Measurements from ENCODE around the gene HES6.

The HES6 gene

DNA sequence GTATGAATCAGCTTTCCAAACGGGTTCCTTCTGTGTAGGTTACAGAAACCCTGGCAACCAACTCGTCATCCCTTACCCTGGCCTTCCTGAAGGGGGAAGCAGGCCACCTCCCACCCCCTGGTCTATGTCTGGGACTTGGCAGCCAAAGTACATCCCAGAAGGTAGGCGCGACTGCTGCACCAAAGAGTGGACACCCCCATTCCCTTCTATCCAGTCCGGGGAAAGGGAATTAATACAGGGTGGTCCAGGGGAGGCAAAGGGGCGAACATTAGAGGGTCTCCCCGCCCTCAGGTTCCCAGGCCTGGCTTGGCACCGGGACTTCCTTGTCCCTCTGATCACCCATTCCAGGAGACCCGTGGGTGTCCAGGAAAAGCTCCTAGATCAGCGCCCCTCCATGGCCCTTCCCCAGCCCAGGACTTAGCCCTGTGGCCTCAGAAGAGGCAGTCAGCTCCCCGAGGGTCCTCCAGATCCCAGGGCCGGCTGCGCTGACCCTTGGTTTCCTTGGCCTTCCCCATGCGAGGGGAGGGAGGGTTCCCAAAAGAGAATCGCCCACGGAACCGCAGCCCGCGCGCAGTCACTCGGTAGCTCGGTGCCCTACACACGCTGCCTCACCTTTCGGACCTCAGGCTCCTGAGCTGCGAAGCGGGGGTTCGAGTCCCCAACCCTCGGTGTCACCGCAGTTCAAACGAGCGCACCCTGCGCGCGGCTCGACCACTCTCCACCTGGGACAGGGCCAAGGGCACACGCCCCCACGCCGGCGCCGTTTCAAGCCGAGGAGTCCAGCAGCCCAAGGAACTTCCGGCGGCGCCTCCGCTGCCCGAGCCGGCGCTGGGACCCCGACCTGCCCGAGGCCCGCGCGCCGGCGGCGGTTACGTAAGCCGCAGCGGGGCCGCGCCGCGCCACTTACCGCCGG is 48.2 kb upstream of the HES6 start, which contains the start of gene PER2:
Gene PER2 (minus strand): TSS at position 874 of the 913 bp plus-strand sequence. CDS start 10,674 bp downstream, outside the sequence.
- H3K9ac ChIP-seq (ENCODE audit: low read length), result peak within 1 kb of the TSS; percentile 80
- H4K20me1 ChIP-seq (ENCODE audit: low read depth, low read length), result peaks cover 7% of the 10 kb centered on the region; the same call in 1 of the 2 replicates
- H3K27me3 ChIP-seq (ENCODE audit: low read length), result no peaks in the 10 kb centered on the region
- H3K36me3 ChIP-seq (ENCODE audit: low read length), result no peaks in the 10 kb centered on the region
- H3K4me2 ChIP-seq (ENCODE audit: low read depth, low read length, poor library complexity, severe bottlenecking), result peak within 1 kb of the TSS; percentile 78
- H2AFZ ChIP-seq (ENCODE audit: low read depth, low read length, severe bottlenecking), result peak within 1 kb of the TSS; percentile 94
- H3K79me2 ChIP-seq (ENCODE audit: insufficient read depth, low read length), result peaks cover 53% of the 10 kb centered on the region
- peaks cover 13% of the 10 kb centered on the region; the same call in 1 of the 2 replicates for H3F3A ChIP-seq (ENCODE audit: insufficient read depth)
- no peaks in the 10 kb centered on the region for H3K9me2 ChIP-seq (replicated peaks; ENCODE audit: insufficient read depth, low read length)
- no peaks in the 10 kb centered on the region for H3K9me3 ChIP-seq (ENCODE audit: insufficient read depth, low read length)
- H3K27ac ChIP-seq (ENCODE audit: low read depth, low read length), result peak within 1 kb of the TSS; percentile 69
- no peak for TF ChIP-seq EZH2phosphoT487 (conservative IDR thresholded peaks at IDR 0.05; ENCODE audit: low read length)
- TF ChIP-seq, protein P1, sequence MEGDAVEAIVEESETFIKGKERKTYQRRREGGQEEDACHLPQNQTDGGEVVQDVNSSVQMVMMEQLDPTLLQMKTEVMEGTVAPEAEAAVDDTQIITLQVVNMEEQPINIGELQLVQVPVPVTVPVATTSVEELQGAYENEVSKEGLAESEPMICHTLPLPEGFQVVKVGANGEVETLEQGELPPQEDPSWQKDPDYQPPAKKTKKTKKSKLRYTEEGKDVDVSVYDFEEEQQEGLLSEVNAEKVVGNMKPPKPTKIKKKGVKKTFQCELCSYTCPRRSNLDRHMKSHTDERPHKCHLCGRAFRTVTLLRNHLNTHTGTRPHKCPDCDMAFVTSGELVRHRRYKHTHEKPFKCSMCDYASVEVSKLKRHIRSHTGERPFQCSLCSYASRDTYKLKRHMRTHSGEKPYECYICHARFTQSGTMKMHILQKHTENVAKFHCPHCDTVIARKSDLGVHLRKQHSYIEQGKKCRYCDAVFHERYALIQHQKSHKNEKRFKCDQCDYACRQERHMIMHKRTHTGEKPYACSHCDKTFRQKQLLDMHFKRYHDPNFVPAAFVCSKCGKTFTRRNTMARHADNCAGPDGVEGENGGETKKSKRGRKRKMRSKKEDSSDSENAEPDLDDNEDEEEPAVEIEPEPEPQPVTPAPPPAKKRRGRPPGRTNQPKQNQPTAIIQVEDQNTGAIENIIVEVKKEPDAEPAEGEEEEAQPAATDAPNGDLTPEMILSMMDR (IDR thresholded peaks at IDR 0.05; ENCODE audit: insufficient read depth, low read length, poor library complexity, severe bottlenecking), result no peak
- peak within 1 kb of the TSS; percentile 90 for H3K4me3 ChIP-seq (ENCODE audit: insufficient read depth, low read length, poor library complexity, severe bottlenecking)

DNA sequence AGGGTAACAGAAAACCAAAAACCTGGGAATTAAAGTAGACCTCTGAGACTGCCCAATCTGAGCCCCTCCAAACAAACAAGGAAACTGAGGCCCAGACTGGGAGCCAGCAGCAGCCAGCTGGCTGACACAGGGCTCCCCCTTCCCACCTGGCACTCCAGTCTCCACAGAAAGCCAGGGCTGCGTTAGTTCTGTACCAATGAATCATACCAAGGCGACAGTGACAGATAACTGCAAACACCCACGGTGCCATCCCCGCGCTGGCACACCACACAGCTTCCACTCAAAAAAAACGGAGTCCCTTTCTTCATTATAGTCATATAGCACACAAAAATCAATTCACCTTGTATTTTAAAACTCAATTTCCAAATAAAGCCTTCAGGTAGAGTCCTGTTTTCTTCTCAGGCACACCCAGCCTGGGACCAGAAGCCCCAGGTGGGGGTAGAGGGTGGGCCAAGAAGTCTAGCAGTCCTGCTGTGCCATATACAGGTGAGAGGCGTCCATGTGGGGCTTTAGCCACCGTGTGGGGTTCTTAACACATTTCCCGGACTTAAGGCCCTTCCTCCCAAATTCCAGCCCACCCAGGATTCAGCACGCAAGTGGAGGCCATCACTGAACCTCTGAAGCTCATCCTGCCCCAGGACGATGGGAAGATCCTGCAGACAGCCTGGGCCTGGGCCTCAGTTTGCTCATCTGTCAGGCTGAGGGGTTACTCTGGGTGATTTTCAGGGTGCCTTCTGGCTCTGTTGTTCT is 47.3 kb upstream of the HES6 start:
- Histone ChIP-seq H2AFZ (ENCODE audit: low read depth, low read length, severe bottlenecking) (no peak overlapping the region), H3K27me3 (ENCODE audit: low read length) (no peaks in the 10 kb centered on the region), H3K9me2 (replicated peaks; ENCODE audit: insufficient read depth, low read length) (no peaks in the 10 kb centered on the region), H3K27ac (ENCODE audit: low read depth, low read length) (no peak overlapping the region), H3K79me2 (ENCODE audit: insufficient read depth, low read length) (peaks cover 61% of the 10 kb centered on the region), H3K4me3 (ENCODE audit: insufficient read depth, low read length, poor library complexity, severe bottlenecking) (peak overlapping the region; percentile 90), H3K9ac (ENCODE audit: low read length) (peak overlapping the region; percentile 80), H3K36me3 (ENCODE audit: low read length) (no peaks in the 10 kb centered on the region), H3K9me3 (ENCODE audit: insufficient read depth, low read length) (no peaks in the 10 kb centered on the region), H3K4me2 (ENCODE audit: low read depth, low read length, poor library complexity, severe bottlenecking) (peak overlapping the region; percentile 78), H4K20me1 (ENCODE audit: low read depth, low read length) (peaks cover 7% of the 10 kb centered on the region; the same call in 1 of the 2 replicates), H3F3A (ENCODE audit: insufficient read depth) (peaks cover 13% of the 10 kb centered on the region; the same call in 1 of the 2 replicates)
- no peak for TF ChIP-seq EZH2phosphoT487 (conservative IDR thresholded peaks at IDR 0.05; ENCODE audit: low read length)
- TF ChIP-seq, protein P1 (IDR thresholded peaks at IDR 0.05; ENCODE audit: insufficient read depth, low read length, poor library complexity, severe bottlenecking), result no peak

DNA sequence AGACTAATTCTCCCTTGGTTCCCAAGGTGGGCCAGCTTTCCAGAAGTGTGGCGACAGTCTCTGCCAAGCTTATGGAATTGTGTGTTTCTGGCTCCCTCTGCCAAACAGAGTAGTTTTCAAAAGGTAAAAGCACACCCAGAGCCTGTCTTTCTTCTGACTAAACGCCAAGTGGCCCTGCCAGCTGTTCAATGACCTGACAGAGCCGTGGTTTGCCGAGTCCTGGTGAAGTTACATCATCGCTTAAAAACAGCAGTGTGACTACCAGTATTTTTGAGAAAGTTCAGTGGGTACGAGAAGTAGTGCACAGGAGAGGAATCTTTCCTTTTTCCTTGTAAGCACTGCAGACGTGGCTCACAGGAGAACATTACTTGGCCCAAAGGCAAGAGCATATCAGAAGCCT is 46.7 kb upstream of the HES6 start:
- Histone ChIP-seq H4K20me1 (ENCODE audit: low read depth, low read length) (peaks cover 7% of the 10 kb centered on the region; the same call in 1 of the 2 replicates), H3K9me3 (ENCODE audit: insufficient read depth, low read length) (no peaks in the 10 kb centered on the region), H3F3A (ENCODE audit: insufficient read depth) (peaks cover 13% of the 10 kb centered on the region; the same call in 1 of the 2 replicates), H3K9ac (ENCODE audit: low read length) (peak overlapping the region; percentile 80; the same call in 1 of the 2 replicates), H2AFZ (ENCODE audit: low read depth, low read length, severe bottlenecking) (no peak overlapping the region), H3K79me2 (ENCODE audit: insufficient read depth, low read length) (peaks cover 67% of the 10 kb centered on the region), H3K4me2 (ENCODE audit: low read depth, low read length, poor library complexity, severe bottlenecking) (peak overlapping the region; percentile 78), H3K27ac (ENCODE audit: low read depth, low read length) (no peak overlapping the region), H3K36me3 (ENCODE audit: low read length) (no peaks in the 10 kb centered on the region), H3K4me3 (ENCODE audit: insufficient read depth, low read length, poor library complexity, severe bottlenecking) (no peak overlapping the region), H3K27me3 (ENCODE audit: low read length) (no peaks in the 10 kb centered on the region), H3K9me2 (replicated peaks; ENCODE audit: insufficient read depth, low read length) (no peaks in the 10 kb centered on the region)
- TF ChIP-seq EZH2phosphoT487 (conservative IDR thresholded peaks at IDR 0.05; ENCODE audit: low read length), result no peak
- TF ChIP-seq, protein P1 (IDR thresholded peaks at IDR 0.05; ENCODE audit: insufficient read depth, low read length, poor library complexity, severe bottlenecking), result no peak
